Stimulated activated CD8-positive, alpha-beta memory T cell treated with anti-CD3 and anti-CD28 coated beads, Interleukin-7, amount 100 ng/mL, for 4 hours (primary cell): ENCODE results near the gene RIC8B.
"Not testable (repeated sequence)": the region's sequence is repeated elsewhere in the genome, so short reads cannot be mapped to it uniquely, and the experiment has no call there.

ENCODE experiments used
- DNase-seq, 2 donors: peaks; one replicate each; pipeline ENCODE4 v3.0.0-alpha.2; 2020; ENCODE audit warnings: low read depth in 2 of 2

The RIC8B gene

GRCh38 chr12:106902053-106902452 lies 127.6 kb downstream of the RIC8B start:
- no peak for DNase-seq

- DNase-seq, result peak; percentile 39 to 71
Measured at GRCh38 chr12:106903241-106903945, 128.9 kb downstream of the RIC8B start.

DNA sequence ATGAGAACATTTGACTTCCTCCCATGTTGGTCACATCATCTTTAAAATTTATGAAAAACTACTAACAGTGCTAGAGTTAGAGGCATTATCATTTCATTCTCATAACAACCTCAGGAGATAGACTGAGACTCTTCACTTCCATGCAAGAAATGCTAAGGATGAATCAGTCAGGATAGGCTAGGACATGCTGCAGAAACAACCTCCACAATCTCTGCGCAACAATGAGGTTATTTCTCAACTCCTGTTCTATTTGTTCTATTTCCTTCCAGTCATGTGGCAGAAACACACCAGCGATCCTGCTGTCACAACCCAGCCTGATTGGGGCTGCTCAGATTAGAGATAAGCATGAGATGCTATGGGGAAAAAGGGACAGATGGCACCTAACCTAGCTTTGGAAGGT lies 132.2 kb downstream of the RIC8B start:
- no peak for DNase-seq

- no peak for DNase-seq
Measured at GRCh38 chr12:106907411-106907810, 132.9 kb downstream of the RIC8B start.

DNA sequence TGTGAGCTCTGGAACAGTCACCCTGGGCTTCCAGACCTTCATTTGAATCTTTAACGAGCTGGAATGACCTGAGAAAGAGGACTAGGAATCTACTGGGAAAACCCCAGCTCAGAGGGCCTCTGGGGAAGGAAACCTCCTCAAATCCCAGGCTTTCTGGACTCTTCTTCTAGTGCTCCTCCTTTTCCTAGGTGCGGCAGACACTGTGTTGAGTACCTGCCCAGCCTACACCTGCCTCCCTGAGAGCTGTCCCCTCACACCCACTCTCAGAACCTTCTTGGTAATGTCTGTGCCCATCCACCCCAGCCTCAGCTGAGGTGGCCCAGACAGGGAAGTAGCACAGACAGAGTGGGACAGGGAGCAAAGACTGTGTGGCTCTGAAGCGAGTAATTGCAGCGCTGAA lies 133.4 kb downstream of the RIC8B start:
- no peak for DNase-seq

DNA sequence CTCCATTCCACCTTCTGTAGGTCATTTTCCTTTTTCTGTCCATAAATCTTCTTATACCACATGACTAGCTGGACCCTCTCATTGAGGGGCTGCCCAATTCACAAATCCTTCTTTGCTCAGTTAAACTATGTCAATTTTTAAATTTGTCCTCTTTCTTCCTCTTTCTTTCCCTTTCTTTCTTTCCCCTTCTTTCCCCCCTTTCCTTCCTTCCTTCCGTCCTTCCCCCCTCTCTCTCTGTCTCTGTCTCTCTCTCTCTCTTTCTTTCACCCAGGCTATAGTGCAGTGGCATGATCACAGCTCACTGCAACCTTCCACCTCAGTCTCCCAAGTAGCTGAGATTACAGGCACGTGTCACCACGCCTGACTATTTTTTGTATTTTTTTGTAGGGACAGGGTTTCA lies 134.1 kb downstream of the RIC8B start:
- DNase-seq, result no peak

GRCh38 chr12:106910202-106910601 lies 135.7 kb downstream of the RIC8B start:
- DNase-seq, result no peak

DNA sequence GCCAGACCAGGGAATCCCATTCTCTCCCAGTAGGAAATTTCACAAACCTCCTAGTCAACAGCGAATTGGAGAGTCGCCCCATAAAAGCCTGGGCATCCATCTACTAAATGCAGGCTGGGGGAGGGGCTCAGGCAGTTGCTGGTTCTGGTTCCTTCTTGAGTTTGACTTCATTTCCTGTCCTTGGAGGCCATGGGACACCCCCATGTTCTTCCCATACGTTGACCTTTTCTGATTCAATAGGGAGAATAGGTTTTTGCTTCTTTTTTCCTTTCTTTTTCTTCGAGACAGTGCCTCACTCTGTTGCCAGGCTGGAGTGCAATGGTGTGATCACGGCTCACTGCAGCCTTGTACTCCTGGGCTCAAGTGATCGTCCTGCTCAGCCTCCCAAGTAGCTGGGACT lies 137.1 kb downstream of the RIC8B start:
- DNase-seq, result no peak

DNA sequence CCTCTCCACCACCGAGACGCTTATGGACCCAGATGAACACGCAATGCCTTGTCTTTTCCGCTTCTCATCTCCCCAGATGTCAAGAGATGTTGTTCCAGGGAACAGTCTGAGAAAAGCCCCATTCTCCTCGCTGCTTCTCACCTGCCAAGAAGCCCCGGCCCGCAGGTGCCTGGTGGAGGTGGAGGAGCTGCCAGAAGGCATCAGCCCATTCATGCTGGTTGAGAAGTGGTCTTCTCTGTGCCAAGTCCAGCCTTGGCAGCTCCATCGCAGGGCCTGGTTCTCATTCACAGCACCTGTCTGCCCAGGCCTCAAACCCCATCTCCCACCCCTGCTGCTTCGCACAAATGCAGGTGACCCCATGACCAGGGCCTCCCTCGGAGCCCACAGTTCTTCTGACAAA lies 139.0 kb downstream of the RIC8B start:
- no peak for DNase-seq

DNA sequence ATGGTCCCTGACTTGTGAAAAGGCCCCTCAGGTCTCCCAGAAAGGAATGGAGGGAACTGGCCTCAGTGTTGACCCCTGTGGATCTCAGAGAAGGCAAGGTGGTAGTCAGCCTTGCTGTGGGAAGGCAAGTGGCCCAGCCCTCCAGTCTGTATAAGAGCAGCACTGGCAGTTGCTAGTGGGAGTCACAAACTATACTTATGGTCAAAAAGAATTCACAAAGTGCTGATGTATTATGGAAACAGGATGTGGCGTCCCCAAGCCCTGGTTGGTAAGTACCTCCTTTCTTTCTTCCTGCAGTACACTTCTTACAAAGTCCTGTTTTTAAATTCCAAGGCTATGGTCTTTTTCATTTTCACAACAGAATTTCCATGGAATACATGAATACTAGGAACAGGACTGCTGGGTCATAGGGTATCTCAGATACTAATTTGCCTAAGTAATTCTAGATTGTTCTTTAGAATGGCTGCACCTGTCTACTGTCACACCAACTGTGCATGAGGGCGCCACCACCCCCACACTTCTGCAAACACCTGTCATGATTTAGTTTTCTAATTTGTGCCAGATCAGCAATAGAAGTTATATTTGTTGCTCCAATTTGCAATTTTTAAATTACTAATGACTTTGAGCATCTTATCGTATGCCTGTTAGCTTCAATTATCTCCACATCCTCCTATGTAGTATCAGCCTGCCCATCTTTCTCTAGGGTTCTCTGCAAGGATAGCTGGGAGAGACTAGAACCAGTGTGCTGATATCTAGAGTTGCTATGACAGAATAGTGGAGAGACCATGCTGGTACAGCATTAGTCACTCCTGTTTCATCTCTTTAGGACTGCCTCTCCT lies 140.5 kb downstream of the RIC8B start:
- DNase-seq, result no peak

DNA sequence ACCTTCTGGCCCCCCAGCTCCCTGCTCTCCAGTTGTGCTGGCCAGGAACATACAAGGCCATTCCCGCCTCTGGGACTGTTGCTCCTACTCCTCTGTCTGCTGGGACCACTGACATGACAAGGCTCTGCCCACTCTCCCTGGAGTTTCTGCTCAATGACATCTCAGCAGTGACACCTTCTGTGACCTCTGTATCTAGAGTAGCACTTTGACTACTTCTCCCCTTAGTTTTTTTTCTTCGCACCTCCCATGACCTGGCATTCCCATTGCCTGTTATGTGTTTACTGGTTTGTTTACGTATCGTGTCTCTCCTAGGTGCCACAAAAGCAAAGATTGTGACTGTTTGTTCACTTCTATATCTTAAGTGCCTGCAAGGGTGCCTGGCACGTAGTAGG lies 141.1 kb downstream of the RIC8B start:
- no peak for DNase-seq

- no peak for DNase-seq
Measured at GRCh38 chr12:106917503-106917902, 143.0 kb downstream of the RIC8B start.

DNA sequence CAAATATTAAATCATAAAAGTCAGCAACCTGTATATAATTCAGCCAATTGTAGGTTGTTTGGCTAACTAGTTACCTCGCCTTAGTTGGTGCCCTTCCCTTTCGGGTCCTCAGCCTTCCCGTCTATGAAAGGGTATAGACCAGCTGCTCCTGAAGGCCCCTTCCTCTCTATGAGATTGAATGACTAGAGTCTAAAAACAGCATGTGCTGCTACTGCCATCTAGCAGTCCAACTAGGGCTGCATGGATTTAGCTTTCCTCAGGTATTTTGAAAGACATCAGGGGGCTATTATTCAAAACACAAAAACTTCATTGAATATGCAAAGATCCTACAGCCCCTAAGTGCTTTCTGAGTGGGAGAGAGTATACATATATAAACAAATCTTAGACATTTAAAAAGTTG lies 144.3 kb downstream of the RIC8B start:
- no peak for DNase-seq

DNA sequence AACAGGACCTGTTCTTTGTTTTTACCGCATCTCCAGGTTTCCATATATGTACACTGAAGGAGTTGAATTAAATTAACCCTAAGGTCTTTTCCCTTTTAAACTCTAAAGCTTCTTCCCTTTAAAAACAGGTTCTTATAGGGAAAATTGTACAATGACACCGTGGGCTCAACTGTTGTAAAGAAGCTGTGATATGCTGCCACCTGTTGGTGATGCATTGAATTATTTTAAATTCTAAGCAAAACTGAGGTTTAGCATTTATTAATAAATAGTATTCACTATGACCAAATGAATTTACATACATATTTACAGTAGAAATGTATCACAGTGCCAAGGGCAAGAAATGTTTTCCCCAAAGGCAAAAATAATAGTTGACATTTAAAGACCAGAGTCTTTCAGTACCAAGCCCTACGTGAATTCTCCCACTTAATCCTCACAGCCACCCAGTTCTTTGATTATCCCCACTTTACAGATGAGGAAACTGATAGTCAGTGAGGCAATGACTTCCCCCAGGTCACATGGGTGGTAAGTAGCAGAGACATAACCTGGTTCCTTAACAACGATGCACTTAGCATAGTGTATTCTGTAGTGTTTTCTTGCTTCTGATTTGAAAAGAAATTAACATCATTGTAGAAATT lies 145.5 kb downstream of the RIC8B start:
- DNase-seq, result no peak

DNA sequence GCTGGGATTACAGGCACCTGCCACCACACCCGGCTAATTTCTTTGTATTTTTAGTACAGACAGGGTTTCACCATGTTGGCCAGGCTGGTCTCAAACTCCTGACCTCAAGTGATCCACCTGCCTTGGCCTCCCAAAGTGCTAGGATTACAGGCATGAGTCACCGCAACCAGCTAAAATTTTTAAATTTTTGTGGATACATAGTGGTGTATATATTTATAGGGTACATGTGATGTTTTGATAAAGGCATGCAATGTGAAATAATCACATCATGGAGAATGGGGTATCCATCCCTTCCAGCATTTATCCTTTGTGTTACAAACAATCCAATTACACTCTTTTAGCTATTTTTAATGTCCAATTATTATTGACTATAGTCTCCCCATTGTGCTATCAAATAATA lies 147.5 kb downstream of the RIC8B start:
- DNase-seq, result not testable (repeated sequence)

GRCh38 chr12:106923594-106923993 lies 149.1 kb downstream of the RIC8B start:
- DNase-seq, result not testable (repeated sequence)

- DNase-seq, result no peak
Measured at GRCh38 chr12:106924268-106924861, 149.9 kb downstream of the RIC8B start.

DNA sequence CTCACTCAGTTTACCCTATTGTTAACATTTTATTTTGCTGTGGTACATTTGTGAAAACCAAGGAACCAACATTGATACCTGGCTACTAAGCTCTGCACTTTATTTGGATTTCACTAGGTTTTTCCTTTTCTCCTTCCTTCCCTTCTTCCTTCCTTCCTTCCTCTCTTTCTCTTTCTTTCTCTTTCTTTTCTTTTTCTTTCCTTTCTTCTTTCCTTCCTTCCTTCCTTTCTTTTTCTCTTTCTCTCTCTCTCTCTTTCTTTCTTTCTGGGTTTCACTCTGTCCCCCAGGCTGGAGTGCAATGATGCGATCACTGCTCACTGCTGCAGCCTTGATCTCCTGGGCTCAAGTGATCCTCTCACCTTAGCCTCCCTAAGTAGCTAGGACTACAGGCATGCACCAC lies 152.2 kb downstream of the RIC8B start:
- DNase-seq, result no peak

- DNase-seq, result no peak
Measured at GRCh38 chr12:106934277-106934676, 159.8 kb downstream of the RIC8B start.
